NCI-H526 treated with DMSO at 0.1 percent for 48 hours (cell line): Measurements from ENCODE around the gene PREB.
A peak's percentile ranks its signal among the peaks of the same experiment; 100 is the strongest.

Source experiments
- DNase-seq: peaks from one replicate; lab custom pipeline; 2025; lab: John Stamatoyannopoulos, UW

The PREB gene

GRCh38 chr2:27152796-27153464, 18.5 kb upstream of the PREB start:
- DNase-seq = peak; percentile 11

GRCh38 chr2:27152102-27152795, 17.8 kb upstream of the PREB start:
- no peak for DNase-seq

- no peak for DNase-seq
These were observed 16.3 kb upstream of the PREB start for GRCh38 chr2:27150639-27151230.

- no peak for DNase-seq
These were observed 15.4 kb upstream of the PREB start for GRCh38 chr2:27149570-27150405.

GRCh38 chr2:27148801-27149439, 14.5 kb upstream of the PREB start, which contains the start of gene TCF23:
Gene TCF23 (plus strand): TSS chr2:27149004. CDS start chr2:27149134, 130 bp downstream.
- DNase-seq = no peak

GRCh38 chr2:27147935-27148334, 13.5 kb upstream of the PREB start:
- no peak for DNase-seq

GRCh38 chr2:27145682-27146081, 11.2 kb upstream of the PREB start:
- no peak for DNase-seq

- DNase-seq = no peak
These were observed 8.8 kb upstream of the PREB start for GRCh38 chr2:27143285-27143684.

GRCh38 chr2:27139310-27139709, 4.9 kb upstream of the PREB start, which contains the start of gene PRR30:
Gene PRR30 (minus strand): TSS chr2:27139410. CDS start chr2:27138329, 1,081 bp downstream.
- no peak for DNase-seq

- no peak for DNase-seq
These were observed 3.7 kb upstream of the PREB start for GRCh38 chr2:27138111-27138510.

GRCh38 chr2:27137322-27137935, 3.0 kb upstream of the PREB start:
- no peak for DNase-seq

- no peak for DNase-seq
These were observed 2.3 kb upstream of the PREB start for GRCh38 chr2:27136751-27137150.

- no peak for DNase-seq
These were observed 1.1 kb upstream of the PREB start for GRCh38 chr2:27135478-27135955.

GRCh38 chr2:27134781-27135477, 493 bp upstream of the PREB start:
- no peak for DNase-seq

- DNase-seq = no peak
These were observed 1.1 kb downstream of the PREB start for GRCh38 chr2:27133195-27133875.

- no peak for DNase-seq
These were observed 3.0 kb downstream of the PREB start for GRCh38 chr2:27131429-27131828.

GRCh38 chr2:27130396-27130795, 4.0 kb downstream of the PREB start:
- no peak for DNase-seq

- no peak for DNase-seq
These were observed 5.5 kb downstream of the PREB start for GRCh38 chr2:27128668-27129571.
